HFFc6 (cell line): Measurements from ENCODE around the gene ANGEL2. TPM values are rescaled to one million over a fixed set of nuclear protein-coding genes. Genes with fewer than 3 reads are reported as not detected.

Experiments used
- DNase-seq: peaks from one replicate; pipeline ENCODE4 v3.0.0-alpha.2; 2018
- H3K27ac Mint-ChIP-seq: 2 replicates; pipeline ENCODE4 v1.8.0; 2020; ENCODE audit warnings: mild to moderate bottlenecking, mixed read lengths
- H3K27me3 Mint-ChIP-seq: 2 replicates; pipeline ENCODE4 v1.8.0; 2021; ENCODE audit warnings: mild to moderate bottlenecking, moderate library complexity, mixed read lengths; ENCODE audit not compliant: insufficient read depth
- H3K36me3 Mint-ChIP-seq: 2 replicates; pipeline ENCODE4 v1.8.0; 2021; ENCODE audit warnings: low read depth, mixed read lengths
- H3K4me1 Mint-ChIP-seq: 2 replicates; pipeline ENCODE4 v1.8.0; 2020; ENCODE audit warnings: low read depth, mixed read lengths
- H3K4me3 Mint-ChIP-seq: 2 replicates; pipeline ENCODE4 v1.8.0; 2020; ENCODE audit warnings: mild to moderate bottlenecking, moderate library complexity, mixed read lengths
- H3K9me3 Mint-ChIP-seq: 2 replicates; pipeline ENCODE4 v1.8.0; 2020; ENCODE audit warnings: mild to moderate bottlenecking, mixed read lengths
- total RNA-seq, 6 experiments: library from RNA; stranded (reverse); fragmentation: NEBNext Ultra II Directional; extraction: Animal tissue kit (Norgen Biotek cat#: 25700); gene quantifications; 2 replicates in 1 of 6; 3 replicates in 5 of 6; pipeline ENCODE4 v1.2.3, GENCODE V29; 2021
- TF ChIP-seq, protein P1 (sequence below): fragments of 200-600 bp; sonication (generic); IDR thresholded peaks from 2 replicates; pipeline ENCODE4 v1.5.0; 2021; ENCODE audit warnings: antibody characterized with exemption, mild to moderate bottlenecking

Gene ANGEL2
- total RNA-seq, 6 experiments from 2014 or later = 21.0 to 27.2 (median 24.4) TPM

DNA sequence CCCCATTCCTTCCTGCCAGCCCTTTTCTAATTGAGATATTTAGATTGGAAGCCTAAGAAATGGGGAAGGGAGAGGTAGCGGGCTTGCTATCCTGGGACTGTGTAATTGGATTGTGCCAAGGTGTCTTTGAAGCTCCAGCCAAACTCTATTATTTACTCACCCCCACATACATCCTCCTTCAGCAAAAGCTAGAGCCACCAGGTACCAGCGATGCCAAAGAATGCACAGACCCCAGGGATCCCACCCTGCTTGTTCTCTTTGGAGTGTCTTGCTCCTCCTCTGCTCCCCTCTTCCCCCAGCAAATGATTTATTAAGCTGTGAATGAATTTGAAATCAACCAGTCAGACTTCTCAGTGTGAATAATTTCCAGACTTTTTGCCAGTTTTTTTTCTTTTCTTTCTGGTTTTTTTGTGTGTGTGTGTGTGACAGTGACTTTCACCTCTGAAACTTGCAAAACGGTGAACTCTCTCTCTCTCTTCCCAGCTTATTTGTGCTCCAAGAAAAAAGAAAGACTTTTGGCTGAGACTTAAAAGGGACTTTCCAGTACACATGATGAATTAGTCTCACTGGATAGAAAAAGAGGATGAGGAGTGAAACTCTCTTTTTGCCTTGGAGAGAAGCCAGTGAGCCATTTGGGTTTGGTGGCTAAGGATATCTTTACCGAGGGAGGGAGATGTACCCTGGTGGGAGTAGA lies 63.6 kb downstream of the ANGEL2 start:
- peaks cover 13% of the 10 kb centered on the region for H3K4me1 Mint-ChIP-seq

DNA sequence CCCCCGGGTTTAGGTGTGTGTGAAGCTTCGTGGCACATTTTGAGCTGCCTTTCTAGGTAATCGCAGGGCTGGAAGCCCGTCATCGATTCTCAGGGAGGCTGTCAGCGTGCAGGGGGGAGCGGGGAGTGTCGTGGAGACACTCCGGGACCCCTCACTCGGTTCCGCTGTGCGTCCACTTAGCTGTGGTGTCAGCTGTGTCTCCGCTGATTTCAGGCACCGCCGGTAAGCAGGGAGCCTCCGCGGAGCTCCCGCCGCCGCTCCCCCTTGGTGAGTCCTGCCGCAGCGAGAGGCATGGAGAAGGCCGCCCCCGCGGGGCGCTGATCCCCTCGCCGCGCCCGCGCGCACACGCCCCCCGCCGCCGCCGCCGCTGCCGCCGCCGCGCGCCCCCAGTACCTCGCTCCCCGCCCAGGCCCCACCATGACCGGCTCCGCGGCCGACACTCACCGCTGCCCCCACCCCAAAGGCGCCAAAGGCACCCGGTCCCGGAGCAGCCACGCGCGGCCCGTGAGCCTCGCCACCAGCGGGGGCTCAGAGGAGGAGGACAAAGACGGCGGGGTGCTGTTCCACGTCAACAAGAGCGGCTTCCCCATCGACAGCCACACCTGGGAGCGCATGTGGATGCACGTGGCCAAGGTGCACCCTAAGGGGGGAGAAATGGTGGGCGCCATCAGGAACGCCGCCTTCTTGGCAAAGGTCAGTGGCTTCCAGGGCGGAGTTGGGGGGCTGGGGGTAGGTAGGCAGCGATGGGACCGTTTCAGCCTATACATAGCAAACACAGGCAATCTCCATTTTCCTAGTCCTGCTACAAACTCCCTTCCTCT lies 64.3 kb downstream of the ANGEL2 start:
- Mint-ChIP-seq H3K27me3 (peaks cover 57% of the 10 kb centered on the region), H3K36me3 (no peaks in the 10 kb centered on the region), H3K27ac (no peak overlapping the region), H3K4me3 (peak overlapping the region; percentile 83), H3K9me3 (no peaks in the 10 kb centered on the region), H3K4me1 (peaks cover 13% of the 10 kb centered on the region)
- DNase-seq = no peak
- TF ChIP-seq, protein P1, sequence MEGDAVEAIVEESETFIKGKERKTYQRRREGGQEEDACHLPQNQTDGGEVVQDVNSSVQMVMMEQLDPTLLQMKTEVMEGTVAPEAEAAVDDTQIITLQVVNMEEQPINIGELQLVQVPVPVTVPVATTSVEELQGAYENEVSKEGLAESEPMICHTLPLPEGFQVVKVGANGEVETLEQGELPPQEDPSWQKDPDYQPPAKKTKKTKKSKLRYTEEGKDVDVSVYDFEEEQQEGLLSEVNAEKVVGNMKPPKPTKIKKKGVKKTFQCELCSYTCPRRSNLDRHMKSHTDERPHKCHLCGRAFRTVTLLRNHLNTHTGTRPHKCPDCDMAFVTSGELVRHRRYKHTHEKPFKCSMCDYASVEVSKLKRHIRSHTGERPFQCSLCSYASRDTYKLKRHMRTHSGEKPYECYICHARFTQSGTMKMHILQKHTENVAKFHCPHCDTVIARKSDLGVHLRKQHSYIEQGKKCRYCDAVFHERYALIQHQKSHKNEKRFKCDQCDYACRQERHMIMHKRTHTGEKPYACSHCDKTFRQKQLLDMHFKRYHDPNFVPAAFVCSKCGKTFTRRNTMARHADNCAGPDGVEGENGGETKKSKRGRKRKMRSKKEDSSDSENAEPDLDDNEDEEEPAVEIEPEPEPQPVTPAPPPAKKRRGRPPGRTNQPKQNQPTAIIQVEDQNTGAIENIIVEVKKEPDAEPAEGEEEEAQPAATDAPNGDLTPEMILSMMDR = no peak

More for the DNA sequence above, 63.6 kb downstream of the ANGEL2 start:
- Mint-ChIP-seq H3K9me3 (no peaks in the 10 kb centered on the region), H3K4me3 (no peak overlapping the region), H3K27ac (no peak overlapping the region), H3K36me3 (no peaks in the 10 kb centered on the region), H3K27me3 (peaks cover 62% of the 10 kb centered on the region)
- DNase-seq = no peak
- TF ChIP-seq, protein P1 = no peak

DNA sequence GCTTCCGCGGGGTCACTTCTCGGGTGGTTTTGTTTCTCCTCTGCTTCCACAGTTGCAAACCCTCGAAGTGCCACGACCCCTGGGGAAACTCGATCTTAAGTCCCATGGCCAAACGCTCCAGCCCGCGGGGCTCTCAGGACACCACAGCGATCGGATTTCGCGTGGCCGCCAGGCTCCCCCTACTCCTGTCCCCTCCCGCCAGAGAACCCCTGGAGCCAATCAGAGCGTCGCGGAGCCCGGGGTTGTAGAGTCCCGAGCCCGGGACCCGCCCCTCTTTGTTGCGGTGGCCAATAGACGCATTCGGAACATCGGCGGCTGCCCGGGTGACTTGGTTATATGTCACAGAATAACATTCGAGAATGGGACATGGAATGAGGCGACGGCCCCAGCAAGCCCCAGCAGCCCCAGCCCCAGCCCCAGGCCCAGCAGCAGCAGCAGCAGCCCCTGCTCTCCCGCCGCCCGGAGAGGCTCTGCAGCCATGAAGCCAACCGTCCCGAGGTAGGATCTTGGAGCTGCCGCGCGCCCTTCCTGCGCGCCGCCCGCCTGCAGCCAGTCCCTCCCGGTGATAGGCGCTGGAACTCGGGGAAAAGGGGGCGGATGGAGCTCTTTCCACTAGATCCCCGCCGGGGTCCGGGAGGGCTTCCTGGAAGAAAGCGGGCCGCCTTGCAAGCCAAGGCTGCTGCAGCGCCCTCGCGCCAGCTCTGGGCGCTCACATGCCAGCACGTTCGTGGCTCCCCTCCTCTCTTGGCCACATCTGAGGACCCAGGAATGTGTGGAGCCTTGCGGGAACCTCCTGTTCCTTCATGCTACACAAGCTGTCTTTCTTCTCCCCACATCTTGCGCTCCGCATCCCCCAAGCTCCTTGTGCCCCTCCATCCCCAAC lies 65.2 kb downstream of the ANGEL2 start, which contains the start of gene VASH2:
Gene VASH2 (plus strand): TSS at position 299 of the 883 bp plus-strand sequence. CDS start 1,002 bp downstream, outside the sequence.
- Mint-ChIP-seq H3K9me3 (no peaks in the 10 kb centered on the region), H3K4me1 (peaks cover 13% of the 10 kb centered on the region), H3K4me3 (peak within 1 kb of the TSS; percentile 83), H3K27ac (no peak within 1 kb of the TSS), H3K36me3 (no peaks in the 10 kb centered on the region), H3K27me3 (peaks cover 53% of the 10 kb centered on the region)
- peak; percentile 19 for DNase-seq
- TF ChIP-seq, protein P1 = no peak

DNA sequence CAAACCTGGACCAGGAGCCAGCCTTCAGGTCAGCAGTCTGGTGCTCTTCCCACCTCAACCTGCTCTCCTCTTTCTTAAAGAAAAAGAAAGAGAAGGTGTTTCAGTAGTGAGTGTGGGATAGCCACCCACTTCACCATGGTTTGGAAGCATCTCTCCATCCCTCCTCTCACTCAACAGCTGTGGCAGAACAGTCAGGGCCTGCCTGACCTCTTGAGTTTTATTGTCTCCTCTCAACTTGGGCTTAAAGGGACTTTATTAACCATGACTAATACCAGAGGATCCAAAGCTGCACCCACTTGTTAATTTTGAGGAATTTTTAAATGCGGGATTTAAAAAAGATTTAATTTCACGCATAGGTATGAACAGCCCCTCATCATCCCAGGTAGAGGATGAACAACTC lies 65.9 kb downstream of the ANGEL2 start:
- TF ChIP-seq, protein P1 = no peak
- Mint-ChIP-seq H3K36me3 (no peaks in the 10 kb centered on the region), H3K4me1 (peaks cover 13% of the 10 kb centered on the region), H3K27me3 (peaks cover 50% of the 10 kb centered on the region), H3K4me3 (peak overlapping the region; percentile 83), H3K27ac (no peak overlapping the region), H3K9me3 (no peaks in the 10 kb centered on the region)
- DNase-seq = no peak

DNA sequence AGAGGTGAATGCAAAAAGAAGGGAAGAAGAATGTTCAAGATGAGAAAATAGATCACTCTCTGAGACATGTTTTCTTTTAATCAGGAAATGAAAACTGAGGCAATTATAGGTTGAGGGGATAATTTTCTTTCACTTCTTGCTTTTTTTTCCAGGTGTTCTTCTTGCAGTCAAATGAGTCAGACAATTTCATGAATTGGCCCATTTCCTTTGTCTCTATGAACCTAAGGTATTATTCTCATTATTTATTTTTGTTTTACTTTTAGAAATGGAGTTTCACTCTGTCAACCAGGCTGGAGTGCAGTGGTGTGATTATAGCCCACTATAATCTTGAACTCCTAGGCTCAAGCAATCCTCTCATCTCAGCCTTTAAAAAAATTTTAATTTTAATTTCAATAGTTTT lies 68.8 kb downstream of the ANGEL2 start:
- DNase-seq = no peak
- H3K27me3 Mint-ChIP-seq = peaks cover 33% of the 10 kb centered on the region
- H3K36me3 Mint-ChIP-seq = no peaks in the 10 kb centered on the region
- no peak overlapping the region for H3K27ac Mint-ChIP-seq
- H3K4me1 Mint-ChIP-seq = peaks cover 7% of the 10 kb centered on the region; the same call in 1 of the 2 replicates
- H3K4me3 Mint-ChIP-seq = no peak overlapping the region
- no peaks in the 10 kb centered on the region for H3K9me3 Mint-ChIP-seq
- TF ChIP-seq, protein P1 = no peak
